ENCODE data around the gene FOXM1.

- TF ChIP-seq CTCF (IDR thresholded peaks at IDR 0.05; ENCODE audit: poor library complexity, severe bottlenecking), result no peak
- TF ChIP-seq POLR2AphosphoS5 (IDR thresholded peaks at IDR 0.05), result no peak
- no peak for TF ChIP-seq MXI1 (conservative IDR thresholded peaks at IDR 0.05; ENCODE audit: poor library complexity, severe bottlenecking)
- no peak for TF ChIP-seq SMC3 (conservative IDR thresholded peaks at IDR 0.05; ENCODE audit: poor library complexity)
- TF ChIP-seq EZH2 (IDR thresholded peaks at IDR 0.05; ENCODE audit: borderline replicate concordance, insufficient read depth, low read length, poor library complexity, severe bottlenecking), result no peak
- TF ChIP-seq REST (IDR thresholded peaks at IDR 0.05; ENCODE audit: borderline replicate concordance), result no peak
- TF ChIP-seq EP300 (conservative IDR thresholded peaks at IDR 0.05; ENCODE audit: poor library complexity, severe bottlenecking), result no peak
- no peak for TF ChIP-seq RAD21 (conservative IDR thresholded peaks at IDR 0.05)
Observed at GRCh38 chr12:2811801-2812200, 65.2 kb downstream of the FOXM1 start.

Measured in neural cell (in vitro differentiated cells).